HT-29 (cell line): ENCODE results near the gene MMP14. TPM values are rescaled to one million over a fixed set of nuclear protein-coding genes. Genes with fewer than 3 reads are reported as not detected.
"Not testable (repeated sequence)": the region's sequence is repeated elsewhere in the genome, so short reads cannot be mapped to it uniquely, and the experiment has no call there.

Source experiments
- DNase-seq: peaks from one replicate; pipeline ENCODE4 v3.0.0-alpha.2; 2015; ENCODE audit warnings: low spot score
- total RNA-seq: library from RNA; depleted of rRNA; stranded (reverse); fragments of >200 nt; shearing (Covaris generic); gene quantifications from 2 replicates; pipeline ENCODE4 v1.2.3, GENCODE V29; 2014

Gene MMP14
- total RNA-seq, 1 experiment from 2014 or later: 3.9 TPM

- not testable (repeated sequence) for DNase-seq
Measured at GRCh38 chr14:22860377-22860776, 24.0 kb downstream of the MMP14 start.

DNA sequence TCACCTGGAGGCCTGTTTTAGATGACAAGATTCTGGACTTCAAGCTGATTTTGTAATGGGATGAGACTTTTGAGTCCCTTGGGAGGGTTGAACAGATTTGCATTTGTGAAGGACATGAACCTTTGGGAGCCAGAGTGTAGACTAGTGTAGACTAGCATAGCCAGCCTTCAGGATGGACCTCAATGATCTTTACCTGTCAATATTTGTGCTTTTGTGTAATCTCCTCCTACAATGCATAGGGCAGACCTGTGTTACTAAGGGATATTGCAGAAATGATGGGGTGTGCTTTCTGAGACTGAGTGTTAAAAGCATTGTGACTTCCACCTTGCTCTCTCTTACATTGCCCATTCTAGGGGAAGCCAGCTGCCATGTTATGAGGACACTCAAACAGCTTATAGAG lies 25.3 kb downstream of the MMP14 start:
- DNase-seq: no peak

GRCh38 chr14:22864979-22865378 lies 28.6 kb downstream of the MMP14 start:
- no peak for DNase-seq

- DNase-seq: no peak
Measured at GRCh38 chr14:22865424-22866405, 29.3 kb downstream of the MMP14 start.

DNA sequence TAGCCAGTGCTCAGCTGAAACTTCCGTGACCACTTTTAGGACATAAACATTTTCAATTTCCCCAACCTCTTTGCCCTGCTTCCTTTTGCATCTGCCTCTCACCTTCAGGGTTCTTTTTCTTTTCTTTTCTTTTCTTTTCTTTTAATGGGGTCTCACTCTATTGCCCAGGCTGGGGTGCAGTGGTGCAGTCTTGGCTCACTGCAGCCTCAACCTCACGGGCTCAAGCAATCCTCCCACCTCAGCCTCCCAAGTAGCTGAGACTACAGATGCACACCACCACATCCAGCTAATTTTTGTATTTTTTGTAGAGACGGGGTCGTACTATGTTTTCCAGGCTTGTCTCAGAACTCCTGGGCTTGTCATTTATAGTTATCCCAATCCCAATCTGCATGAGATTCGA lies 30.5 kb downstream of the MMP14 start:
- no peak for DNase-seq

DNA sequence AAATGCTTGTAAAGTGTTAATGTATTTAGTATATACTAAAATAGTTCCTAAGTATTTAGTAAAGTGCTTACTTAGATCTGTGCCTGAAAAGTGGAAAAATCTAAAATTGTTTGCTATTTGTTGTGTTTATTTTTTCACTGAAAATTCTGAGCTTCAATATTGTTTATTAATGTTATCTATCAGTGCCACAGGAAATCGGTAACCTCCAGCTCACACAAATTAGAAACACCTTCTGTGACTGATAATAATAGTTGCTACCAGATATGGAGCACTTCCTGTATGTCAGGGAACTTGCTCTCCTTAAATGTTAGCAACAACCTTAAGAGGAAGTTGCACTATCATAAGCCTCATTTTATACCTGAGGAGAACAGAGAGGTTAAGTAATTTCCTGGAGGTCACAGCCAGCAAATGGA lies 34.4 kb downstream of the MMP14 start:
- DNase-seq: no peak

DNA sequence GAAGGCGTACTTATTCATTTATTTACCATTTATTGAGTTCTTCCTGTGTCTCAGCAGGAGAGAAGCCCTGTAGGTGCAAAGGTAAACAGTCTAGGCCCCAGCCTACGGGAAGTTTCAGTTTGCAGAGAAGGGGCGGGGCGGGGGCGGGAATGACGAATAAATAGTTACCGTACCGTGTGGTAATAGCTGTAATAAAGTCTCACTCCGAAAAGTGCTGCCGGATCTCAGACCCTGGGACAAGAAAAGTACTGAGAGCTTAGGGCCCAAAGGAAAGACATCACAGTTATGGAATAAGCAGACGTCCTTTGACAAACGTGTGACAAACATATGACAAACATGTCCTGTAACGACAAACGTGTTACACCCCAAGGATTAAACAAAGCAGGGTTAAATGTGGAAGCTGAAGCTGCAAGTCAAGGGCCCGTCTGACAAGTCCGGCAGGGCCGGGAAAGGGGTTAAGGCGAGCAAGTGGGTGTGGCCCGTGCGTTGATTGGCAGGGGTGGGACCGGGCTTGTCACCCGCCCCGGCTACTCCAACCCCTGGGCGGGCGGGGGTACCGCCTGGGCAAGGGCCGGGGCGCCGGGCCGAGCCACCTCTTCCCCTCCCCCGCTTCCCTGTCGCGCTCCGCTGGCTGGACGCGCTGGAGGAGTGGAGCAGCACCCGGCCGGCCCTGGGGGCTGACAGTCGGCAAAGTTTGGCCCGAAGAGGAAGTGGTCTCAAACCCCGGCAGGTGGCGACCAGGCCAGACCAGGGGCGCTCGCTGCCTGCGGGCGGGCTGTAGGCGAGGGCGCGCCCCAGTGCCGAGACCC lies 35.0 kb downstream of the MMP14 start, which contains the start of gene LRP10:
TSS of gene LRP10 (plus strand) at position 517 of the 809 bp plus-strand sequence. CDS start 564 bp downstream, outside the sequence.
- peak; percentile 90 for DNase-seq

DNA sequence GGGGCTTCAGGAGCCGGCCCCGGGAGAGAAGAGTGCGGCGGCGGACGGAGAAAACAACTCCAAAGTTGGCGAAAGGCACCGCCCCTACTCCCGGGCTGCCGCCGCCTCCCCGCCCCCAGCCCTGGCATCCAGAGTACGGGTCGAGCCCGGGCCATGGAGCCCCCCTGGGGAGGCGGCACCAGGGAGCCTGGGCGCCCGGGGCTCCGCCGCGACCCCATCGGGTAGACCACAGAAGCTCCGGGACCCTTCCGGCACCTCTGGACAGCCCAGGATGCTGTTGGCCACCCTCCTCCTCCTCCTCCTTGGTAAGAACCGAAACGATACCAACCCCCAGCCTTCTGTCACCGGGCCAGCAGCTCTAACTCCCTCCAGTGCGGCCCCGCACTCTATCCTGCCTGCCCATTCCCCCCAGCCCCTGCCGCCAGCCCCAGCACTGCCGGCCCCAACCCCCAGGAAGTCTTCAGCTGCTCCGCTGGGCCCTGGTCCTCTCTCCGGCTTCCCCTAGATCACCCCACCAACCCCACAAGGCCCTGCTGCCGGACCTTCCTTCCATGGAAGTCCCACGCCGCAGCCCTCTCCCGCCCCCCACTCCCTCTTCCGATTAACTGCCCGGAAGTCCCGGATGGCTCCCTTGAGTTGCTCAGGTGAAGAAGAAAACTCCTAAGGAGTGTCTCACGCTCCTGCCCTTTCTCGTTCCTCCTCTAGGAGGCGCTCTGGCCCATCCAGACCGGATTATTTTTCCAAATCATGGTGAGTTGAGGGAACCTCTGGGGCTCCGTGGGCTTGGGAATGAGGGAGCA lies 35.8 kb downstream of the MMP14 start:
- DNase-seq: peak; percentile 92

- no peak for DNase-seq
Measured at GRCh38 chr14:22872833-22873520, 36.6 kb downstream of the MMP14 start.

DNA sequence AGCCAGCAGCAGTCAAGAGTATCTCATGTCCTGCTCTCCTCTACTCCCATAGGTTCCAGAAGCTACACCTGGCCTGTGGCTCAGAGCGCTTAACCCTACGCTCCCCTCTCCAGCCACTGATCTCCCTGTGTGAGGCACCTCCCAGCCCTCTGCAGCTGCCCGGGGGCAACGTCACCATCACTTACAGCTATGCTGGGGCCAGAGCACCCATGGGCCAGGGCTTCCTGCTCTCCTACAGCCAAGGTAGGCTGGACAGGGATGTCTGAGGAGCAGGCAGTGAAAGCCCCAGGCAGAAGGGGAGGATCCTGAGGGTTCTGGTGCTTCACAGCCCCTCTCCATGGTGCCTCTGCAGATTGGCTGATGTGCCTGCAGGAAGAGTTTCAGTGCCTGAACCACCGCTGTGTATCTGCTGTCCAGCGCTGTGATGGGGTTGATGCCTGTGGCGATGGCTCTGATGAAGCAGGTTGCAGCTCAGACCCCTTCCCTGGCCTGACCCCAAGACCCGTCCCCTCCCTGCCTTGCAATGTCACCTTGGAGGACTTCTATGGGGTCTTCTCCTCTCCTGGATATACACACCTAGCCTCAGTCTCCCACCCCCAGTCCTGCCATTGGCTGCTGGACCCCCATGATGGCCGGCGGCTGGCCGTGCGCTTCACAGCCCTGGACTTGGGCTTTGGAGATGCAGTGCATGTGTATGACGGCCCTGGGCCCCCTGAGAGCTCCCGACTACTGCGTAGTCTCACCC lies 38.8 kb downstream of the MMP14 start:
- DNase-seq: no peak

DNA sequence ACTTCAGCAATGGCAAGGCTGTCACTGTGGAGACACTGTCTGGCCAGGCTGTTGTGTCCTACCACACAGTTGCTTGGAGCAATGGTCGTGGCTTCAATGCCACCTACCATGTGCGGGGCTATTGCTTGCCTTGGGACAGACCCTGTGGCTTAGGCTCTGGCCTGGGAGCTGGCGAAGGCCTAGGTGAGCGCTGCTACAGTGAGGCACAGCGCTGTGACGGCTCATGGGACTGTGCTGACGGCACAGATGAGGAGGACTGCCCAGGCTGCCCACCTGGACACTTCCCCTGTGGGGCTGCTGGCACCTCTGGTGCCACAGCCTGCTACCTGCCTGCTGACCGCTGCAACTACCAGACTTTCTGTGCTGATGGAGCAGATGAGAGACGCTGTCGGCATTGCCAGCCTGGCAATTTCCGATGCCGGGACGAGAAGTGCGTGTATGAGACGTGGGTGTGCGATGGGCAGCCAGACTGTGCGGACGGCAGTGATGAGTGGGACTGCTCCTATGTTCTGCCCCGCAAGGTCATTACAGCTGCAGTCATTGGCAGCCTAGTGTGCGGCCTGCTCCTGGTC lies 39.4 kb downstream of the MMP14 start:
- no peak for DNase-seq

GRCh38 chr14:22877000-22877501 lies 40.7 kb downstream of the MMP14 start:
- no peak for DNase-seq

DNA sequence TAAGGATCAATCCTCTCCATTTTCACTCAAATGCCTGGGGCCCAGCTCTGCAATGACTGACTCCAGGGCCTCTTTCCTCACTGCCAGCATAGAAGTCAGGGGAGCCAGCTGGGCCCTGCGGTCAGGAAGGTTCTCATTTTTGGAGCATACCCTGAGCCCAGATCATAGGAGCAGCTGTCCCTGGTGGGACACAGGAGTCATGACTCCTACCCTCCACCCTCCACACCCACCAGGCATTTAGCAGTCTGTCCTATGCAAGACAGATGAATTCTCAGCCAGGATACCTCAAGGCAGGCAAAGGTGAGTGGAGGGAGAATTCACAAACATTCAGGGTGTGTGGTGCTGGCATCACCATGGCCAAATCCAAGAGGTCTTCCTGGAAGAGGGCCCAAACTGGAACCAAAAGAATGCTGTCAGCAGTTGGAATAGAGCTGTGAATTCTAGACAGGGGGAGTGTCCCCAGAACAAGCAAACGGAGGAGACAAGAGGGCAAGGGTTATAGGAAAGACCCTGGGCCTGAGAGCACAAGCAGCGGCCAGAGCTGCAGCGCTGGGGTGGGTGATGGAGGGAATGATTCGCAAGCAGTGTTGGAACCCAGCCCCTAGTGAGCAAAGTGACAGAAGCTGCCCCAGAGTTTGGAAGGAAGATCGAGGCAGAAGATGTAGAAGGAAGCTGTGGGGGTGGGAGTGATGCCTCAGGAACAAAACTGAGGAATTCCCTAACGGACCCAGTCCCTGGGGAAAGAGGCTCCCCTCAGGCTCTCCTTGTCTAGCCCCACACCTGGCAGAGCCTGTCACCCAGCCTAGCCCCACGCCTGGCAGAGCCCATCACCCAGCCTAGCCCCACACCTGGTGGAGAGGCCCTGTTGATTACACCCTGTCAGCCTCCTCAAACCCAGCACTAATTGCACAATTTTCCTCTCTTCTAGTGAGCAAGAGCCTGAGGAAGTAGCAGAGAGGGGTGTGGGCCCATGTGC lies 42.2 kb downstream of the MMP14 start:
- no peak for DNase-seq

GRCh38 chr14:22882064-22882463 lies 45.7 kb downstream of the MMP14 start:
- no peak for DNase-seq

DNA sequence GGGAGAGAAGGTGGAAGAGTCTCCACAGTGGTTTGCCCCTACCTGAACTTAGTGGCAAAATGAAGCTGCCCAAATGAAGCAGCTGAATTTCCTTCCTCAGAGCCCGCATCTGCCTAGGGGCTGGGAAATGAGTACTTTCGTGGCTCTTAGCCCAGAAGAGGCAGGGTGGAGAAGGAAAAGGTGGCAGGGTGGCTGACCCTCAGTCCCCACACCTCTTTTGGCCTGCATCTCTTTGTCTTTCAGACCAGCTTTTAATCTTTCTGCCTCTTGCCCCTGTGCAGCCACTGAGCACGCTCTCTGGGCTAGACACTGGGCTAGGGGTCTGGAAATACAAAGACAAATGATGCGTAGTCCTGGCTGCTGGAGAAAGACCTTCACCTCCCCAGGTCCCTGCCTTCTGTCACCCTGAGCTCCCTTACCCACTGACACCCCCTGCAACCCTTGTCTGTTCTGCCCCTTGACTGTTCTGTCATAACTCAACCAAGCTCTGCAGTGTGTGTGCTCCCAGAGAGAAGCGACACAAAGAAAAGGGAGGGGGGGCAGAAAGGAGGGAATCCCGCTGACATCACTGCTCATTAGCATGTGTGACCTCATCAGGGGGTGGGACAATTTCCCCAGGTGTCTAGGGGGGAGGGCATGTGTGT lies 46.3 kb downstream of the MMP14 start:
- peak; percentile 35 for DNase-seq

- DNase-seq: no peak
Measured at GRCh38 chr14:22883173-22883976, 47.0 kb downstream of the MMP14 start, which contains the start of gene REM2. REM2 (plus strand) TSS chr14:22883222; CDS start chr14:22883288, 66 bp downstream.
